GM18951 (cell line): ENCODE measurements around the gene EPB41L2.

Source experiments
- POLR2A ChIP-seq: IDR thresholded peaks from 4 replicates; pipeline ENCODE4 v1.6.1; 2011; ENCODE audit warnings: mild to moderate bottlenecking; ENCODE audit not compliant: insufficient read length, insufficient read depth; ENCODE audit errors: extremely low read depth
- in situ Hi-C: fragments of 300-500 bp; cut with MboI; formaldehyde crosslinking; loops from one replicate; pipeline ENCODE4 v1.12.0; 2022; ENCODE audit warnings: low sequenced_read_pairs, mixed read lengths, inconsistent platforms; ENCODE audit not compliant: unreplicated experiment

Gene EPB41L2

GRCh38 chr6:130893277-130893676 lies 169.8 kb downstream of the EPB41L2 start:
- in situ Hi-C loops = loop anchor here (25.0 kb wide), 1 partner anchor 644 kb away; no protein-coding TSS in a partner anchor
- no peak for TF ChIP-seq POLR2A

GRCh38 chr6:130890521-130890971 lies 172.5 kb downstream of the EPB41L2 start:
- TF ChIP-seq POLR2A = no peak
- in situ Hi-C loops = loop anchor here (25.0 kb wide), 1 partner anchor 647 kb away; no protein-coding TSS in a partner anchor

GRCh38 chr6:130889423-130889822 lies 173.6 kb downstream of the EPB41L2 start:
- no peak for TF ChIP-seq POLR2A
- in situ Hi-C loops = loop anchor here (25.0 kb wide), 1 partner anchor 648 kb away; no protein-coding TSS in a partner anchor

GRCh38 chr6:130888246-130888645 lies 174.8 kb downstream of the EPB41L2 start:
- in situ Hi-C loops = loop anchor here (25.0 kb wide), 1 partner anchor 649 kb away; no protein-coding TSS in a partner anchor

GRCh38 chr6:130886966-130887365 lies 176.1 kb downstream of the EPB41L2 start:
- no peak for TF ChIP-seq POLR2A
- in situ Hi-C loops = loop anchor here (25.0 kb wide), 1 partner anchor 650 kb away; no protein-coding TSS in a partner anchor

More at GRCh38 chr6:130888246-130888645, 174.8 kb downstream of the EPB41L2 start:
- TF ChIP-seq POLR2A = no peak

GRCh38 chr6:130885392-130886192 lies 177.5 kb downstream of the EPB41L2 start:
- in situ Hi-C loops = loop anchor here (25.0 kb wide), 1 partner anchor 652 kb away; no protein-coding TSS in a partner anchor
- no peak for TF ChIP-seq POLR2A

GRCh38 chr6:130882370-130882769 lies 180.7 kb downstream of the EPB41L2 start:
- in situ Hi-C loops = loop anchor here (5.0 to 25.0 kb wide), 2 partner anchors 235 to 655 kb away; no protein-coding TSS in a partner anchor
- no peak for TF ChIP-seq POLR2A

GRCh38 chr6:130879826-130880225 lies 183.2 kb downstream of the EPB41L2 start:
- TF ChIP-seq POLR2A = no peak
- in situ Hi-C loops = loop anchor here (5.0 to 25.0 kb wide), 2 partner anchors 237 to 657 kb away; no protein-coding TSS in a partner anchor

GRCh38 chr6:130873746-130874145 lies 189.3 kb downstream of the EPB41L2 start:
- no peak for TF ChIP-seq POLR2A
- in situ Hi-C loops = no loop called here

- no peak for TF ChIP-seq POLR2A
- in situ Hi-C loops = no loop called here
Observed at GRCh38 chr6:130872250-130873095, 190.6 kb downstream of the EPB41L2 start.

GRCh38 chr6:130870179-130870880 lies 192.7 kb downstream of the EPB41L2 start:
- in situ Hi-C loops = no loop called here
- no peak for TF ChIP-seq POLR2A

- TF ChIP-seq POLR2A = no peak
- in situ Hi-C loops = no loop called here
Observed at GRCh38 chr6:130869681-130870080, 193.4 kb downstream of the EPB41L2 start.
